A549 (cell line): ENCODE data around the gene AKAP9. TPM values are rescaled to one million over a fixed set of nuclear protein-coding genes. Genes with fewer than 3 reads are reported as not detected.

Source experiments
- ATAC-seq, 2 experiments: fragments of 200-7000 bp in 1 of 2; fragments of >200 bp in 1 of 2; cut with Nextera tagmentation in 1 of 2; cut with Tn5 transposase in 1 of 2; 3 replicates each; pipeline versions ENCODE4 v1.8.0 to v1.9.1; 2018 to 2020; ENCODE audit warnings: mild to moderate bottlenecking in 1 of 2, moderate library complexity in 1 of 2
- CTCF ChIA-PET: fragments of 300-600 bp; sonication (Branson Sonifier 250); formaldehyde crosslinking; extraction: SDS; loops from one replicate; lab custom pipeline; 2021; ENCODE audit warnings: antibody characterized with exemption, inconsistent platforms; lab: Yijun Ruan, JAX
- POLR2A ChIA-PET: fragments of 350-600 bp; formaldehyde crosslinking; extraction: SDS; loops from one replicate; lab custom pipeline; 2021; ENCODE audit warnings: antibody characterized with exemption, inconsistent platforms; lab: Yijun Ruan, JAX
- DNase-seq, 2 experiments: peaks; one replicate each; pipeline versions ENCODE4 v3.0.0 to v3.0.0-alpha.2; 2011 to 2016; ENCODE audit warnings: low read depth in 1 of 2, low spot score in 1 of 2
- FAIRE-seq: peaks from 2 replicates; lab custom pipeline; 2011; peaks lifted over from hg19 to GRCh38; lab: Jason Lieb, UNC
- H3K27ac ChIP-seq, 2 experiments: fragments of >200 bp; sonication (Bioruptor Twin); formaldehyde crosslinking; 3 replicates each; pipeline ENCODE4 v1.5.1; 2016 to 2017
- H3K4me1 ChIP-seq: fragments of >200 bp; sonication (Bioruptor Twin); formaldehyde crosslinking; 3 replicates; pipeline ENCODE4 v1.6.1; 2016
- H3K4me2 ChIP-seq: fragments of >200 bp; sonication (Bioruptor Twin); formaldehyde crosslinking; 3 replicates; pipeline ENCODE4 v1.6.1; 2016
- H3K4me3 ChIP-seq: fragments of >200 bp; sonication (Bioruptor Twin); formaldehyde crosslinking; 3 replicates; pipeline ENCODE4 v1.5.1; 2016
- H3K9me3 ChIP-seq: fragments of >200 bp; sonication (Bioruptor Twin); formaldehyde crosslinking; 3 replicates; pipeline ENCODE4 v1.6.1; 2016
- CEBPB ChIP-seq, 2 experiments: fragments of >200 bp in 1 of 2; sonication (Bioruptor Twin) in 1 of 2; formaldehyde crosslinking in 1 of 2; IDR thresholded peaks; 2 replicates each; pipeline ENCODE4 v1.6.1; 2012 to 2016
- EP300 ChIP-seq, 2 experiments: fragments of >200 bp; sonication (Bioruptor Twin); formaldehyde crosslinking; IDR thresholded peaks; 2 replicates in 1 of 2; 3 replicates in 1 of 2; pipeline ENCODE4 v1.6.1; 2016 to 2017
- ESRRA ChIP-seq: fragments of 150-350 bp; IDR thresholded peaks from 2 replicates; pipeline ENCODE4 v1.6.1; 2014; ENCODE audit warnings: mild to moderate bottlenecking, low read length, borderline replicate concordance
- FOSB ChIP-seq: fragments of 250-450 bp; sonication (Bioruptor Pico); IDR thresholded peaks from 2 replicates; pipeline ENCODE4 v1.5.0; 2020; ENCODE audit warnings: mild to moderate bottlenecking, moderate library complexity
- FOXS1 ChIP-seq: fragments of 250-450 bp; sonication (Bioruptor Pico); IDR thresholded peaks from 2 replicates; pipeline ENCODE4 v1.5.0; 2020; ENCODE audit warnings: mild to moderate bottlenecking, moderate library complexity
- HEYL ChIP-seq: fragments of 250-450 bp; sonication (Bioruptor Pico); IDR thresholded peaks from 2 replicates; pipeline ENCODE4 v1.8.0; 2021; ENCODE audit warnings: mild to moderate bottlenecking, moderate library complexity
- HOXB5 ChIP-seq: fragments of 250-450 bp; sonication (Bioruptor Pico); IDR thresholded peaks from 2 replicates; pipeline ENCODE4 v1.5.0; 2020; ENCODE audit warnings: mild to moderate bottlenecking, moderate library complexity
- JUN ChIP-seq, 2 experiments: fragments of >200 bp; sonication (Bioruptor Twin); formaldehyde crosslinking; IDR thresholded peaks; 2 replicates in 1 of 2; 3 replicates in 1 of 2; pipeline ENCODE4 v1.6.1; 2016 to 2017
- KDM1A ChIP-seq: fragments of 200-600 bp; sonication (generic); IDR thresholded peaks from 2 replicates; pipeline ENCODE4 v1.6.1; 2016; ENCODE audit warnings: low read depth, mild to moderate bottlenecking
- KDM5A ChIP-seq: fragments of 200-600 bp; sonication (generic); IDR thresholded peaks from 2 replicates; pipeline ENCODE4 v1.6.1; 2016; ENCODE audit warnings: antibody characterized with exemption, mild to moderate bottlenecking
- MAZ ChIP-seq: fragments of 150-350 bp; IDR thresholded peaks from 2 replicates; pipeline ENCODE4 v1.6.1; 2014; ENCODE audit warnings: antibody characterized with exemption, low read depth, low read length, borderline replicate concordance
- MYC ChIP-seq: IDR thresholded peaks from 2 replicates; pipeline ENCODE4 v1.6.1; 2012; ENCODE audit warnings: mild to moderate bottlenecking, inconsistent platforms, low read length, improper control_type of control experiment, borderline replicate concordance
- NPAS2 ChIP-seq: fragments of 250-450 bp; sonication (Bioruptor Pico); IDR thresholded peaks from 2 replicates; pipeline ENCODE4 v1.8.0; 2022; ENCODE audit warnings: mild to moderate bottlenecking, moderate library complexity, borderline replicate concordance
- PHF8 ChIP-seq: fragments of 200-600 bp; sonication (generic); IDR thresholded peaks from 2 replicates; pipeline ENCODE4 v1.6.1; 2016; ENCODE audit warnings: low read depth, mild to moderate bottlenecking, antibody characterized with exemption, moderate library complexity, borderline replicate concordance
- POLR2A ChIP-seq: IDR thresholded peaks from 2 replicates; pipeline ENCODE4 v1.6.1; 2012; ENCODE audit warnings: mild to moderate bottlenecking, low read length
- RAD21 ChIP-seq, 2 experiments: fragments of >200 bp in 1 of 2; sonication (Bioruptor Twin) in 1 of 2; formaldehyde crosslinking in 1 of 2; IDR thresholded peaks in 1 of 2; conservative IDR thresholded peaks in 1 of 2; 2 replicates in 1 of 2; 3 replicates in 1 of 2; pipeline ENCODE4 v1.6.1; 2012 to 2018; ENCODE audit warnings: inconsistent platforms in 1 of 2
- RARB ChIP-seq: fragments of 250-450 bp; sonication (Bioruptor Pico); IDR thresholded peaks from 2 replicates; pipeline ENCODE4 v1.8.0; 2021; ENCODE audit warnings: mild to moderate bottlenecking, moderate library complexity
- RCOR1 ChIP-seq: fragments of 150-350 bp; IDR thresholded peaks from 2 replicates; pipeline ENCODE4 v1.6.1; 2014; ENCODE audit warnings: antibody characterized with exemption, low read length, low read depth
- TP53 ChIP-seq: fragments of 250-450 bp; sonication (Bioruptor Pico); IDR thresholded peaks from 2 replicates; pipeline ENCODE4 v1.5.0; 2021; ENCODE audit warnings: mild to moderate bottlenecking, moderate library complexity
- ZNF302 ChIP-seq: fragments of 250-450 bp; sonication (Bioruptor Pico); IDR thresholded peaks from 2 replicates; pipeline ENCODE4 v1.9.0; 2021; ENCODE audit warnings: inconsistent platforms, mild to moderate bottlenecking, moderate library complexity
- WGBS: methylation state at CpG from one replicate; pipeline ENCODE4 v1.1.6; 2017; ENCODE audit errors: missing lambda C conversion rate; 5-methylcytosine and 5-hydroxymethylcytosine counted together
- polyA plus RNA-seq, 4 experiments: library from polyadenylated mRNA; depleted of rRNA in 3 of 4; stranded (reverse); fragments of >200 nt; fragmentation: RNase III in 1 of 4; extraction: RNeasy Plus Mini Kit Qiagen cat#74134 plus additional on column Dnase treatment in 1 of 4; gene quantifications; 2 replicates in 3 of 4; 3 replicates in 1 of 4; pipeline ENCODE4 v1.2.3, GENCODE V29; 2011 to 2017
- TF ChIP-seq, protein P1 (sequence below): fragments of >200 bp; sonication (Bioruptor Twin); formaldehyde crosslinking; IDR thresholded peaks from 3 replicates; pipeline ENCODE4 v1.6.1; 2016
- TF ChIP-seq, protein P2 (sequence below): IDR thresholded peaks from 2 replicates; pipeline ENCODE4 v1.6.1; 2012
- TF ChIP-seq, protein P3 (sequence below): IDR thresholded peaks from 2 replicates; pipeline ENCODE4 v1.6.1; 2012
- TF ChIP-seq, protein P4 (sequence below): fragments of 450-650 bp; IDR thresholded peaks from 2 replicates; pipeline ENCODE4 v1.6.1; 2014; ENCODE audit warnings: antibody characterized with exemption
- TF ChIP-seq, protein P5 (sequence below): fragments of >200 bp; sonication (Bioruptor Twin); formaldehyde crosslinking; IDR thresholded peaks from 2 replicates; pipeline ENCODE4 v1.6.1; 2016
- TF ChIP-seq, protein P6 (sequence below): fragments of 250-450 bp; sonication (Bioruptor Pico); IDR thresholded peaks from 2 replicates; pipeline ENCODE4 v1.5.0; 2021; ENCODE audit warnings: mild to moderate bottlenecking, moderate library complexity, borderline replicate concordance

AKAP9 gene
- polyA plus RNA-seq, 2 of the 4 experiments (the other 2 are of a cell fraction): 11.7 to 32.3 TPM

DNA sequence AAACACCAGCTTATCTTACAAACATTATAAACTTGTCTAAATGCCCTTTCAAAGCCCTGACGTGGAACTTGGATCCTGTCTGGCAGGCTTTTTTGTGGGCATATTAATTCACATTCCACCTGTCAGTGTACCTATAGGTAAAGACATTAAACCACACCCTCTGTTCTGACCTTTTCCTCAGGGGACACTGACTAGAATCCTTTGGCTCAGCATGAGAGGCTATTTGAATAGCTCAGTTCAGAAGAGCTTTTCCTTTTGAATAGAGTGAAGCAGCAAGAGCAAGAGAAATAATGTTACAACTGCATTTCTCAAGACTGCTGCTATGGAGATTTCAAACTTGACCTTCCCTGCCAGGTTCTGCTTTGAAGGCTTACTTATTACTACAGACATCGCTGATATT, 116.7 kb downstream of the AKAP9 start:
- WGBS: 84% methylated on average over 2 of the region's 2 CpGs
- H3K9me3 ChIP-seq: no peaks in the 10 kb centered on the region
- no peak overlapping the region for H3K27ac ChIP-seq
- FAIRE-seq (no peak), ATAC-seq (no peak), DNase-seq (no peak)
- POLR2A ChIA-PET: no interaction called here
- TF ChIP-seq RAD21 (conservative IDR thresholded peaks at IDR 0.05 in 1 of 2, IDR thresholded peaks at IDR 0.05 in 1 of 2): no peak
- no peak for TF ChIP-seq ESRRA
- TF ChIP-seq, protein P1, sequence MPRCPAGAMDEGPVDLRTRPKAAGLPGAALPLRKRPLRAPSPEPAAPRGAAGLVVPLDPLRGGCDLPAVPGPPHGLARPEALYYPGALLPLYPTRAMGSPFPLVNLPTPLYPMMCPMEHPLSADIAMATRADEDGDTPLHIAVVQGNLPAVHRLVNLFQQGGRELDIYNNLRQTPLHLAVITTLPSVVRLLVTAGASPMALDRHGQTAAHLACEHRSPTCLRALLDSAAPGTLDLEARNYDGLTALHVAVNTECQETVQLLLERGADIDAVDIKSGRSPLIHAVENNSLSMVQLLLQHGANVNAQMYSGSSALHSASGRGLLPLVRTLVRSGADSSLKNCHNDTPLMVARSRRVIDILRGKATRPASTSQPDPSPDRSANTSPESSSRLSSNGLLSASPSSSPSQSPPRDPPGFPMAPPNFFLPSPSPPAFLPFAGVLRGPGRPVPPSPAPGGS: no peak
- no peak for TF ChIP-seq HOXB5
- H3K4me1 ChIP-seq: no peaks in the 10 kb centered on the region
- H3K4me3 ChIP-seq: no peak overlapping the region
- CTCF ChIA-PET: interaction anchor here (0.6 kb wide), 1 partner anchor 367 kb away, joined by 3 read pairs; no protein-coding TSS in a partner anchor
- no peak overlapping the region for H3K4me2 ChIP-seq

DNA sequence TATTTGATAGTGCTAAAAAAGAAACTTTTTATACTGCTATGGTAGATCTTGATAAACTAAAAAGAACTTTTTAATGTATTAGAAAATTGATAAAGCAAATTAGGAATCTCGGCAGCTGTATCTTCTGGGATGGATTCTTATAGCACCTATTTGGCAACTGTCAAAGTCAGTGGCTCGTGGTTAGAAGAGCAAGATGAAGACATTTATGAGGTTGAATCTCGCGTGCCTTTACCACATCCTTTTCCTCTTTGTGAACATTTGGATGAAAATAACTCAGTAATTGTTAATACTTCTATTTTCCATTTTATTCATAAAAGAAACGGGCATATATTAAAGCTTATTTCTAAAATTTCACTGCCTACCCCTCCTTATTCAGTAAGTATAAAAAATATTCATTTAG, 117.4 kb downstream of the AKAP9 start:
- no peaks in the 10 kb centered on the region for H3K9me3 ChIP-seq
- H3K4me1 ChIP-seq: no peaks in the 10 kb centered on the region
- ChIA-PET POLR2A (no interaction called here), CTCF (no interaction called here)
- DNase-seq (no peak), FAIRE-seq (no peak), ATAC-seq (no peak)
- no peak overlapping the region for H3K4me3 ChIP-seq
- 90% methylated on average over 5 of the region's 5 CpGs for WGBS
- TF ChIP-seq CEBPB (IDR thresholded peaks at IDR 0.05): no peak
- TF ChIP-seq FOSB: no peak
- TF ChIP-seq, protein P2, sequence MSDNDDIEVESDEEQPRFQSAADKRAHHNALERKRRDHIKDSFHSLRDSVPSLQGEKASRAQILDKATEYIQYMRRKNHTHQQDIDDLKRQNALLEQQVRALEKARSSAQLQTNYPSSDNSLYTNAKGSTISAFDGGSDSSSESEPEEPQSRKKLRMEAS: no peak
- no peak for TF ChIP-seq RARB (CRISPR knock-in tag)
- TF ChIP-seq KDM1A: no peak
- TF ChIP-seq, protein P1: no peak
- no peak for TF ChIP-seq JUN (IDR thresholded peaks at IDR 0.05)
- no peak for TF ChIP-seq KDM5A
- no peak for TF ChIP-seq POLR2A
- TF ChIP-seq ZNF302 (CRISPR knock-in tag): no peak
- no peak for TF ChIP-seq MYC
- no peak overlapping the region for H3K4me2 ChIP-seq
- no peak overlapping the region for H3K27ac ChIP-seq

DNA sequence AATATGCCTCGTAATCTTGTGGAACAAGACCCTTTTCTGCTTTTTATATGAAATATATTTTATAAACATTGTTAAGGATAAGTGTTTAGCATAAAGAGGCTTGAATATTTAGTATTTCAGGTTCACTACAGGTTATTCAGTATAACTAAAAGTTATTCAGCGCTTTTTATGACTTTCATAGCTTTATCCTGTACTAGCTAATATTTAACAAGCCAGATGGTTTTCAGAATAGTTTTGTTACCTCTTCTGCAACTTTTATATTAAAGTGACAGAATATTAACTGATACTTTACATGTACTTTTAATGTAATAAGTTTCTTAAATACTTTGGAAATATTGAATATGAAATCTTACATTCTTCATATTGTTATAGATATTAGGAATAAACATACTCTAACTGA, 118.2 kb downstream of the AKAP9 start:
- FAIRE-seq: no peak
- CTCF ChIA-PET: no interaction called here
- H3K4me3 ChIP-seq: no peak overlapping the region

DNA sequence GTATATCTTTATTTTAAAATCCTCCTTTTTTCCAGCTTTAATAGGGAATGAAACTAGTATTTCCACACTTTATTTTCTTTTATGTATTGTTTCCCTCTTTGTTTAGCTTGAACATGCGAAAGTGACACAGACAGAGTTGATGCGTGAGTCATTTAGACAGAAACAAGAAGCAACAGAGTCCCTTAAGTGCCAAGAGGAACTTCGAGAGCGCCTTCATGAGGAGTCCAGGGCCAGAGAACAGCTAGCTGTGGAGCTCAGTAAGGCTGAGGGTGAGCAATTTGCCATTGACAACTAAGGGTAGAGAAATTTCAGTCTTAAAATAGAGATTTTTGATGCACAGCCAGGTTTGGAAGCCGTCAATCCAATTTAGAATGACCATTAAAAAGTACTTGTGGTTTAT, 120.5 kb downstream of the AKAP9 start:
- POLR2A ChIA-PET: no interaction called here
- Histone ChIP-seq H3K4me2 (no peak overlapping the region), H3K27ac (no peak overlapping the region), H3K4me3 (no peak overlapping the region), H3K9me3 (no peaks in the 10 kb centered on the region), H3K4me1 (0 out of 3 replicates have a peak, but pooled peaks cover 3% of the 10 kb centered on the region)
- FAIRE-seq (no peak), ATAC-seq (no peak), DNase-seq (no peak)
- CTCF ChIA-PET: interaction anchor here (0.8 kb wide), 1 partner anchor 231 kb away, joined by 3 read pairs; no protein-coding TSS in a partner anchor
- WGBS: 89% methylated on average over 5 of the region's 5 CpGs
- TF ChIP-seq PHF8 (no peak), FOSB (no peak), EP300 (IDR thresholded peaks at IDR 0.05) (no peak), HEYL (CRISPR knock-in tag) (no peak), MAZ (no peak), FOXS1 (CRISPR knock-in tag) (no peak), RCOR1 (no peak), NPAS2 (CRISPR knock-in tag) (no peak)
- TF ChIP-seq, protein P3, sequence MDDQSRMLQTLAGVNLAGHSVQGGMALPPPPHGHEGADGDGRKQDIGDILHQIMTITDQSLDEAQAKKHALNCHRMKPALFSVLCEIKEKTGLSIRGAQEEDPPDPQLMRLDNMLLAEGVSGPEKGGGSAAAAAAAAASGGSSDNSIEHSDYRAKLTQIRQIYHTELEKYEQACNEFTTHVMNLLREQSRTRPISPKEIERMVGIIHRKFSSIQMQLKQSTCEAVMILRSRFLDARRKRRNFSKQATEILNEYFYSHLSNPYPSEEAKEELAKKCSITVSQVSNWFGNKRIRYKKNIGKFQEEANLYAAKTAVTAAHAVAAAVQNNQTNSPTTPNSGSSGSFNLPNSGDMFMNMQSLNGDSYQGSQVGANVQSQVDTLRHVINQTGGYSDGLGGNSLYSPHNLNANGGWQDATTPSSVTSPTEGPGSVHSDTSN: no peak
- TF ChIP-seq, protein P4, sequence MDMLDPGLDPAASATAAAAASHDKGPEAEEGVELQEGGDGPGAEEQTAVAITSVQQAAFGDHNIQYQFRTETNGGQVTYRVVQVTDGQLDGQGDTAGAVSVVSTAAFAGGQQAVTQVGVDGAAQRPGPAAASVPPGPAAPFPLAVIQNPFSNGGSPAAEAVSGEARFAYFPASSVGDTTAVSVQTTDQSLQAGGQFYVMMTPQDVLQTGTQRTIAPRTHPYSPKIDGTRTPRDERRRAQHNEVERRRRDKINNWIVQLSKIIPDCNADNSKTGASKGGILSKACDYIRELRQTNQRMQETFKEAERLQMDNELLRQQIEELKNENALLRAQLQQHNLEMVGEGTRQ: no peak
- TF ChIP-seq, protein P5, sequence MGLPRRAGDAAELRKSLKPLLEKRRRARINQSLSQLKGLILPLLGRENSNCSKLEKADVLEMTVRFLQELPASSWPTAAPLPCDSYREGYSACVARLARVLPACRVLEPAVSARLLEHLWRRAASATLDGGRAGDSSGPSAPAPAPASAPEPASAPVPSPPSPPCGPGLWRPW: no peak

More for the DNA sequence above, 118.2 kb downstream of the AKAP9 start:
- Histone ChIP-seq H3K4me2 (no peak overlapping the region), H3K9me3 (no peaks in the 10 kb centered on the region), H3K4me1 (no peaks in the 10 kb centered on the region), H3K27ac (no peak overlapping the region)
- DNase-seq (no peak), ATAC-seq (no peak)
- no peak for TF ChIP-seq TP53
- TF ChIP-seq, protein P6, sequence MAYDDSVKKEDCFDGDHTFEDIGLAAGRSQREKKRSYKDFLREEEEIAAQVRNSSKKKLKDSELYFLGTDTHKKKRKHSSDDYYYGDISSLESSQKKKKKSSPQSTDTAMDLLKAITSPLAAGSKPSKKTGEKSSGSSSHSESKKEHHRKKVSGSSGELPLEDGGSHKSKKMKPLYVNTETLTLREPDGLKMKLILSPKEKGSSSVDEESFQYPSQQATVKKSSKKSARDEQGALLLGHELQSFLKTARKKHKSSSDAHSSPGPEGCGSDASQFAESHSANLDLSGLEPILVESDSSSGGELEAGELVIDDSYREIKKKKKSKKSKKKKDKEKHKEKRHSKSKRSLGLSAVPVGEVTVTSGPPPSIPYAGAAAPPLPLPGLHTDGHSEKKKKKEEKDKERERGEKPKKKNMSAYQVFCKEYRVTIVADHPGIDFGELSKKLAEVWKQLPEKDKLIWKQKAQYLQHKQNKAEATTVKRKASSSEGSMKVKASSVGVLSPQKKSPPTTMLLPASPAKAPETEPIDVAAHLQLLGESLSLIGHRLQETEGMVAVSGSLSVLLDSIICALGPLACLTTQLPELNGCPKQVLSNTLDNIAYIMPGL (CRISPR knock-in tag): no peak
- POLR2A ChIA-PET: no interaction called here
- whole genome bisulfite sequencing: 88% methylated on average over 2 of the region's 2 CpGs
